NT2/D1 (cell line): ENCODE results near the gene HES7.

ENCODE experiments used
- SUZ12 ChIP-seq: IDR thresholded peaks from 2 replicates; pipeline ENCODE4 v1.6.1; 2011; ENCODE audit not compliant: insufficient read length, insufficient read depth; ENCODE audit errors: extremely low read depth
- YY1 ChIP-seq: IDR thresholded peaks from 2 replicates; pipeline ENCODE4 v1.6.1; 2011; ENCODE audit not compliant: insufficient read length, insufficient read depth
- ZNF274 ChIP-seq: IDR thresholded peaks from 2 replicates; pipeline ENCODE4 v1.6.1; 2011; ENCODE audit warnings: mild to moderate bottlenecking, low read depth, low read length

GRCh38 chr17:8137645-8138373, 13.9 kb upstream of the HES7 start:
- no peak for TF ChIP-seq SUZ12
- no peak for TF ChIP-seq YY1
- no peak for TF ChIP-seq ZNF274
